GM19455 (cell line): ENCODE results near the gene ABAT.
"Not testable (repeated sequence)": the region's sequence is repeated elsewhere in the genome, so short reads cannot be mapped to it uniquely, and the experiment has no call there.

Experiments
- ATAC-seq: cut with Tn5 transposase; IDR thresholded peaks from one replicate; pipeline ENCODE4 v1.9.1; 2021; ENCODE audit not compliant: unreplicated experiment

The ABAT gene

DNA sequence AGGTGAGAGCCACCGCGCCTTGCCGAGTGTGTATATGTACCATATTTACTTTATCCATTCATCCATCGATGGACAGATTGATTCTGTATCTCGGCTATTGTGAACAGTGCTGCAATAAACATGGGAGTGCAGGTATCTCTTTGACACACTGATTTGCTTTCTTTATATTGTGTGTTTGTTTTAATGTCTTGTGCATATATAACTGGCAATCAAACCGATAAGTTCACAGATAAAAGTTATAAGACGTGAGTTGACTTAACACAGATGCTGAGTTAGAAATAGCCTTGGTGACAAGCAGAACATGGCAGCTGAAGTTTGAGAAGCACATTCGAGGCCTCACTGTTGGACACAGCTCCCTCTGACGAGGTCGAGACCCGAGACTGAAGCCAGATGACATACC, 99.8 kb downstream of the ABAT start:
- no peak for ATAC-seq

DNA sequence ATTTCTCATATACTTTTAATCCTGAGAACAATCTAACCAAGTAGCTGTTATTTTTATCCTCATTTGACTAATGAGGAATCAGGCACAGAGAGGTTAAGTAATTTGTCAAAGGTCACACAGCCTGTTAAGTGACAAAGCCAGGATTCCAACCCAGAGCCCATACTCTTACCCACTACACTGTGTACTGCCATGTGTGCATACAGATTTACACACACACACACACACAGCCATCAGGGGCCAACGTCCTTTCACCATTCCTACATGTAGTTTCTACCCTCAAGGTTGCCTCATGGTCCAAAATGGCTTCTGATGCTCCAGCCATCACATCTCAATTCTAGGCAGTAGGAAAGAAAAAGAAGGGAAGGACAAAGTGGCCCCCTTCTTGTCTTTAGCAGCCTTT, 100.9 kb downstream of the ABAT start:
- no peak for ATAC-seq

DNA sequence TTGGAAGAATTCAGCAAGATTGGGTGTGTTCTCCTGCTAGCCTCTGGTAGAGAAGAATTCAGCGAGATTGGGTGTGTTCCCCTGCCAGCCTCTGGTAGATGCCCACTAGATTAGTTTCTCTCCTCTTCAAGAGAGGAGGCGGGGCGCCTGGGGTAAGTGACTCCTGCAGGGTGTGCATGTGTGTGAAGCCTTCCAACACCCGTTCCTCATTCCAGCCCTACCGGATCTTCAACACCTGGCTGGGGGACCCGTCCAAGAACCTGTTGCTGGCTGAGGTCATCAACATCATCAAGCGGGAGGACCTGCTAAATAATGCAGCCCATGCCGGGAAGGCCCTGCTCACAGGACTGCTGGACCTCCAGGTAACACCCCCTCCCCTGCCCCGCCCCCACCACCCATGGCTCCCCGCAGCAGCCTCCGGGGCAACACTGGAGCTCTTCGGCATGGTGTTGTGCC, 101.7 kb downstream of the ABAT start:
- ATAC-seq, result no peak

DNA sequence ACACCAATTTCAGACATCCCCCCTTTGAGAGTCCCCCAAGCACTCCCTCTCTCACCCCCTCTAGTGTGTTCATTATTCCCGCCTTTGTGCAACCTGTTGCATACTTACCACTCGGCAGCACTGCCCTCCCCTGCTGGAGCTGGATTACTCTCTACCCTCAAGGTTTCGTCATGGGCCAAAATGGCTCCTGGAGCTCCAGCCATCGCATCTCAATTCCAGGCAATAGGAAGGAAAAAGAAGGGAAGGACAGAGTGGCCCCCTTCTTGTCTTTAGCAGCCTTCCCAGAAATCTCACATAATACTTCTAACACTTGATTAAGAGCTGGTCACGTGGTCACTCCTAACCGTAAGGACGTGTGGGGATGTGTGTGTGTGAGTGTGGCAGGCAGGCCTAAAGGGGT, 102.8 kb downstream of the ABAT start:
- ATAC-seq, result no peak

DNA sequence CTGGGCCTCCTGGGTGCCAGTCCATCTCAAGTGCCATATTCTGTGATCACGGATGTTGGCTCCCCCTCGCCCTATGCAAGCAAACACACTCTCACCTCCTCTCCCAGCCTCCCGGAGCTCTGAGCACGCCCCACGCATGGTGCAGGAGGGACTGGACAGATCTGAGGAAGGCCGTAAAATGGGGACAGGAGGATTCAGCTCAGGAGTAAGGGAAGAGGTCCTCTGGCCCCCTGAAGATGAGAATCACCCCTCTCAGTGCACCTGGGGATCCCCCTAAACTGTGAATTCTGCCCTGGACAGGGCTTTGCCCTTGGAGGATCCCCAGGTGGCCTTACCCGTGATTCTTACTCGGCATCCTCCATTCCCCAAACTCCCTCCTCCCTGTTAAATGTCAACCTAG, 107.4 kb downstream of the ABAT start:
- no peak for ATAC-seq

DNA sequence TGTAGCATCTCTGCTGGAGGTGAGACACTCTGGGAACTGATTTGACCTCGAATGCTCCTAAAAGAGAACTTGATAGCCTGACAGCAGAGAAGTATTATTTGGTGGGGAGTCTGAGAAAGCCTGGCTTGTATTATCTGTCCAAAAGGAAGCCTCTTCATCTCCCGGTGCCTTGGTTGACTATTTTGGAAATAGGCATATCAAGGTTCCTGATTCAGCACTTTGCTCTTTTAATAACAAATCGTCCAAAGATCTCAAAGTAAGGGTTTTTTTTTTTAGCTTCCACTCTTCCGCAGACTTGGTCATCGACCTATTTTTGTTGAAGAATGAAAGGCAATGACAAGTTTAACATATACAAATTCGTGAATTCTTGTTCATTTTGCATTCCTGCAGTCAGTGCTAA, 108.3 kb downstream of the ABAT start:
- no peak for ATAC-seq

DNA sequence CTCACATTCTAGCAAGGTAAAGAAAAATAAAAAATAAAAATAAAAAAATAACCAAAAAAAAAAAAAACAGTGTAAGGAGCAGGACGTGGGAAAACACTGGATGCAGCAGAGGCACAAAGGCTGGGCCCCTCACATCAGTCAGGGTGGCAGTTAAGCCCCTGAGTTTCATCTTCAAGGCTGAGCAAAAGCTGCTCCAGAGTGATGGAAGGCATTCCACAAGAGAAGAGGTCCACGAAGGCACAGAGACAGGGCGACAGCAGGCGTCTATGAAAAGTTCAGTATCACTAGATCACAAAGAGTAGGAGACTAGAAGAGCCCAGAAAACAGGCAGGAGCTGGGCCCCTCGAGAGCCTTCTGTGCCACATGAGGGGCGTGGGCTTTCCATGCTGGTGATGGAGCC, 111.0 kb downstream of the ABAT start:
- no peak for ATAC-seq

DNA sequence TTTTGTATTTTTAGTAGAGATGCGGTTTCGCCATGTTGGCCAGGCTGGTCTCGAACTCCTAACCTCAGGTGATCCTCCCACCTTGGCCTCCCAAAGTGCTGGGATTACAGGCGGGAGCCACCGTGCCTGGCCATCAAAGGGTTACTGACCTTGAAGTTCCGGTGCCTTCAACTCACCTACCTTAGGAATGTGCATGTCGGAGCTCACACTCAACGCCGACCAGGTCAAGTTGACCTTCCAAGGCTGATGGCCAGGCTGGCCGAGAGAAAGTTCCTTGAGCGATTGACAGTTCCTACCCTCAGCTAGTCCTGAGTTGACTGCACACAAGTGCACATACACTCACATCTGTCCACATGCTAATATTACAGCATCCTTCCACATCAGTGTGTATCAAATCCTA, 111.9 kb downstream of the ABAT start:
- not testable (repeated sequence) for ATAC-seq

DNA sequence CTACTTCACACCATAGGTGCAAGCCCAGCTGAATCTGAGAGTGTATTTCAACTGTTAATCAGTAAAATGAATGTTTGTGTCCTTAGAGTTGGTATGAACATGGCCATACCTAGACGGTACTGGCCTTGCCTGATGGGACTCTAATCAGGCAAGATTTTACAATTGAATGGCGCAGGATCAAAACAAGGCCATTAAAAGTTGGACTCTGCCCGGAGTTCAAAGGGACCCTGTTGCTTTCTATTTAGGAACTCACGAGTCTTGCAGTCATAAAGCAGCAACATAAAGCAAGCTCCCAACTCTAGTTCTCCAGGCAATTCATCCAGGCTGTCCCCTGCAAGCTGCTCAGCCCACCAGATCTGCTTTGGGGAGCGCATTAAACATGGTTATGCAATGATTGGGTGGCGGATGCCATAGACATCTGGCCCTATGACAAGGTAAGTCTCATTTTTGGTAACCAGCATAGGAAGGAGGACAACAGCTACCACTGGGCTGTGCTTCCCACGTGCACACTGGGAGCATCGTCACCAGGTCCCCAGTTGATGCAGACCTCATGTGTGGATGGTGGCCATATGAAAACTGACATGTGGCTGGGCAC, 114.3 kb downstream of the ABAT start:
- no peak for ATAC-seq

DNA sequence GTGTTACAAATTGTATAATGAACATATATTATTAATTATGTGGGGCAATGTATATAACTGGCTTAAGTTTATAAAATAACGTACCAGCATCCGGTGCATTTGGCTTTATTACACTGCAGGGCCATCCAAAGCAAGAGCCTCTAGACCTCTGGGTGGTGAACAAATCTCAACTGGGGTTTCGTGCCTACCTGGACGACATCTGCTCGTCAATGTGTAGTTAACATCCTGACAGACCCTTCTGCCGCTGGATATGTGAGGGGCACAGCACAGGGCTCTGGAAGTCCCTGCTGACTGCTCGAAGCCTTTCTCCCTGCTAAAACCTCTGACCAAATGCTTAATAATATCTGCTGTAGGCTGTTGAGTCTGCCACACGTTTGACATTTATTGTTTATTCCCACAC, 120.7 kb downstream of the ABAT start:
- ATAC-seq, result no peak

DNA sequence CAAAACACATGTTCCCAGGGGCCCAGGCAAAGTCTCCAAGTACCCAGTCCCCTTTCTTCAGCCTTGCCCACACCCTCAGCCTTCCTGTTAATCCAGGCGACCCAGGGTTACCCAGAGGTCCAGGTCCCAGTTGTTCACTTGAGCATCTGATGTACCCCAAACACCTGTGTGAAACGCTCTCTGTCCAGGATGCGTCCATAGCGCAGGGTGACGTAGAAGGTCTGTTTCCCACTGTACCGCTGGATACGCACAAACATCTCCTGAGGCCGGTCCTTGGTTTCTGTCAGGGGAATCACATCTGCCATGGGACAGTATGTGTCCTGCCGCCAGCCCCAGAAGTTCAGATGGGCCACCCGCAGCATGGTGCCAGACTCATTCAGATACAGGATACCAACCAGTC, 121.4 kb downstream of the ABAT start:
- no peak for ATAC-seq

DNA sequence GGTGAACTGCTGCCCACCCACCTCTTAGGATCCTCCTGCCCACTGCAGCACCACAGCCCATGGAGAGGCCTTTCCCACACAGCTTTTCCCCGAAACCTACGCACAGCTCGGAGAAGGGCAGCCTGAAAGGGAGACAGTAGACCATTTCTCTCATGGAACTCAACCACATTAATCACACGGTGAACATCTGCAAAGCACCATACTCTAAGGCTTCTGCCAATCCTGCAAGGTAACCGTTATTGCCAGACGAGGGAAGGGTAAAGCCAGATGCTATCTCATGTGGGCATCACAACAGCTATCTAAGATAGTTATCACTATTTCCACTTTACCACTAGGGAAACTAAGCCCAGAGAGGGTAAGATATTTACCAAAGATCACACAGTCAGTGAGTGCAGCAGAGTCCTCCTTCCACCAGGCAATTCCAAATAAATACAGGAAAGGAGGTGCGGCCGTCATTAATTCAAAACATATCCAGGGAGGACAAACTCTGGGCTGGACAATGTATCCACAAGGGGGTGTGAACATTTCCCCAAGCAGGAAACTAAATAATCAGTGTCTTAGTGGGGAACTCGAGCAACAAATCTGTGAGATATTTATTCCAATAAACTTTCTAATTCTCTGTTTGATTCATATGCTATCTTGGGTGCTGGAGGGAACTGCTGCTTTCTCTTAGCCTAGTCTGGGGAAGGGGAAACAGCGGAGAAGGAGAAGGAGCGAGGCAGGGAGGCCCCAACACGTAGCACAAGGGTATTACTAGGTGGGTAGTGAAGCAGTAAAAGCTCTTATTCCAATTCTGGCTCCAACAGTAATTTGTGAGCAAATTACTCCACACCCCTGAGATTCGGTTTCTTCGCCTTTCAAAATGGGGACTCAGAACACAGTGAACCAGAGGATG, 122.3 kb downstream of the ABAT start:
- ATAC-seq, result peak; percentile 3

DNA sequence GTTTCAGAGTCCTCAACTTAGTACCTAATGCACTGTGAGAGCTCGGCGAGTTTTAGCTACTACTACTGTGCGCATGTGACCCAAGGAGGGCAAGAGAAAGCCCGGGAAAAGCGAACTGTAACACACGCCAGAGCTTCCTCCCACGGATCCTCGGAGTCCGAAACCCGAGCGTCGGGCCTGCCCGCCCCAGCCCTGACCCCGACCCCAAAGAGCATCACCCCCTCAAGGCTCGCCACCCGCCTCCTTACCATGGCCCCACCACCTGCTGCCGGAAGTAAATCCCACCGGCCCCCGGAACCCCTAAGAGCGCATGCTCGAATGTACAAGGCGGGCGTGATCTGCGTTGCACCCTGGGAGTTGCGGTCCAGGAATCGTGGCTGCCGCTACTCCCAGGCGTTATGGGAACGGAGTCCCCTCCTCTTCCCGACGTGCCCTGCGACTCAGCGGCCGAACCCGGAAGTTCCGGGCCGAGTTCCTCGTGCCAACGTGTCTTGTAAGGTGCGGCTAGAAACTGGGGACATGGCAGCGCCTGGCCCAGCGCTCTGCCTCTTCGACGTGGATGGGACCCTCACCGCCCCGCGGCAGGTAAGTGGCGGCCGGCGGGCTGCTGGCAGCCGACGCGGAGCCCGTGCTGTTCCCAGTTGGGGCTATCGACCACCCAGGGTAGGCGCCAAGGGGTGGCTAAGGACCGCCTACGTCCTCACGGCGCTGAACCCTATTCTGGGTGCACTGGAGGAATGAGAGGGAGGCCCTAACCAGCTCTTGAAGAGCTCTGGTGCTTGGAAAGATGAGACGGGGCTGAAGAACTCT, 123.2 kb downstream of the ABAT start, which contains the start of the genes PMM2 and TMEM186:
Gene PMM2 (plus strand): TSS at position 476 of the 810 bp plus-strand sequence. CDS start 44 bp downstream, at position 520.
Gene TMEM186 (minus strand): TSS at position 276 of the 810 bp plus-strand sequence. CDS start 25 bp downstream, at position 251.
- ATAC-seq, result peak; percentile 88

DNA sequence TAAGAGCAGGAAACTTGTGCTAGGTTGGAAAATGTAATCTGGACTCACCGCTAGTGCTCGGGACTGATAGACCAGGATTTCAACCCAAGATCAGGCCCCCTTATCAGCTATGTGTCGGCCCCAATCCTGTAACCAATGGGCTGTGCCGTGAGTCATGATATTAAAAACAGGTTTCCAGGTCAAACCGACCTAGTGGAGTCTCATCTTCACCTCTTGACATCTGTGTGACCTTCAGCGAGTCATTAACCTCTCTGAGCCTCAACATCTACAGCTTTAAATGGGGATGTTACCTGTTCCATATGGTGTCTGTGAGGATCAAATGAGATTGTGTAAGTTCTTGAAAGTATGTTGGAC, 123.7 kb downstream of the ABAT start:
- ATAC-seq, result peak; percentile 5

DNA sequence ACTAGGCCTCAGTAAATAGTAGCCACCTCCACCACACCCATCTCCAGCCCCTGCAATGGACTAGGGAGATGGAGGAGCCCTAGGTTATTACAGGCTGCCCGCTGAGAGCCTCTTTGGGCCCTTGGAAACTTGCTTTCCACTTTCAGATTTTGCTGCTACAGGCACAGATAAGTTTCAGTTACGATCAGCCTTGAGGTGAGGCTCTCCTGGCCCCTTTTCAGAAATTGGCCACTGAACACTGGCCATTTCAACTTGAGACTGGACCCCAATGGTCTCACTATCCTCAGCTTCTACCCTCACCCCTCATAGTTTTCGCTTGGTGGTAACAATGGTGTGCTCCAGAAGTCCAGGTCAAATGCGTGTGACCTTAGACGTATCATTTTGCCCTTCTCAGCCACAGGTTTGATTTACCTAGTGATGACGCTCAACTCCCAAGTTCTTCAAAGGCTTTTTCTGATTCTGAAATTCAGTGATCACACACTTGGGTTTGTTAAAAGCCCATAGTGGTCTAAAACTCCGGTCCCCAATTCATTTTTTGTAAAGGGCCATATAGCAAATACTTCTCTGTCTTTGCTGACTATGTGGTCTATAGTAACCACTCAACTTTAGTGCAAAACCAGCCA, 124.2 kb downstream of the ABAT start:
- ATAC-seq, result no peak

DNA sequence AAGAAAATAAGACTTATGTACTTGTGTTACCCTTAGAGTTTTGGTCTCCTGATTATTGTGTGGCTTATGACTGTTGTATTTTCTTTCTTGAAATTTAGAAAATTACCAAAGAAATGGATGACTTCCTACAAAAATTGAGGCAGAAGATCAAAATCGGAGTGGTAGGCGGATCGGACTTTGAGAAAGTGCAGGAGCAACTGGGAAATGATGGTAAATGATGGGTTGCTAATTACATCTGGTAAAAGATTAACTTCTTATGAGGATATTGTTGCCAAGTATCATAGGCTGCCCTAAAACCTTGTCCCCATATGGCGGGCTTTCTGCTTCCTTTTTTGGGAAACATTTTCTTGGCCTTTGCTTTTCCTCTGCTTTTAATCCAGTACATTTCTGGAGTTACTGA, 127.3 kb downstream of the ABAT start:
- ATAC-seq, result no peak

DNA sequence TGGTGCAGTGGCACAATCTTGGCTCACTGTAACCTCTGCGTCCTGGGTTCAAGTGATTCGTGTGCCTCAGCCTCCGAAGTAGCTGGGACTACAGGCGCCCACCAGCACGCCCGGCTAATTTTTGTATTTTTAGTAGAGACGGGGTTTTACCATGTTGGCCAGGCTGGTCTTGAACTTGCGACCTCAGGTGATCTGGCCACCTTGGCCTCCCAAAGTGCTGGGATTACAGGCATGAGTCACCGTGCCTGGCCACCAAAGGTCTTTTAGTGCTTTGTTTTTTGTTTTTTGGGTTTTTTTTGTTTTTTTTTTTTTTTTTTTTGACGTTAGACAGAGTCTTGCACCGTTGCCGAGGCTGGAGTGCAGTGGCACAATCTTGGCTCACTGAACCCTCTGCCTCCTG, 129.3 kb downstream of the ABAT start:
- ATAC-seq, result not testable (repeated sequence)

DNA sequence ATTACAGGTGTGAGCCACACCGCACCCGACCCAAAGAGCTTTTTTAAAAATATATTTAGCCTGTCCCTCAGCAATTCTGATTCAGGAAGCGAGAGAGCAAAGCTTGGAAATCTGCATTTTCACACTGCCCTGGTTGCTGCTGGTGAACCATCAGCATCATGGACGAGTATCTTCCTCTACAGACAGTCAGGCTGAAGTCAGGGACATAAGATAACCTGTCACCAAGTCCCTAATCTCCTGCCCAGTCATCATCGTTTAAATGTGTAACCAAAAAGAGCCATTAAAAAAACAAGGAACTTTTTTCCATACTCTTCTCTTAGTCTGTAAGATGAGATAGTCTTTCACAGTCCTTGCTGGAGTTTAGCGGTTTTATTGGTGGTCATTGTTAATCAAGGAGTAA, 129.9 kb downstream of the ABAT start:
- no peak for ATAC-seq

DNA sequence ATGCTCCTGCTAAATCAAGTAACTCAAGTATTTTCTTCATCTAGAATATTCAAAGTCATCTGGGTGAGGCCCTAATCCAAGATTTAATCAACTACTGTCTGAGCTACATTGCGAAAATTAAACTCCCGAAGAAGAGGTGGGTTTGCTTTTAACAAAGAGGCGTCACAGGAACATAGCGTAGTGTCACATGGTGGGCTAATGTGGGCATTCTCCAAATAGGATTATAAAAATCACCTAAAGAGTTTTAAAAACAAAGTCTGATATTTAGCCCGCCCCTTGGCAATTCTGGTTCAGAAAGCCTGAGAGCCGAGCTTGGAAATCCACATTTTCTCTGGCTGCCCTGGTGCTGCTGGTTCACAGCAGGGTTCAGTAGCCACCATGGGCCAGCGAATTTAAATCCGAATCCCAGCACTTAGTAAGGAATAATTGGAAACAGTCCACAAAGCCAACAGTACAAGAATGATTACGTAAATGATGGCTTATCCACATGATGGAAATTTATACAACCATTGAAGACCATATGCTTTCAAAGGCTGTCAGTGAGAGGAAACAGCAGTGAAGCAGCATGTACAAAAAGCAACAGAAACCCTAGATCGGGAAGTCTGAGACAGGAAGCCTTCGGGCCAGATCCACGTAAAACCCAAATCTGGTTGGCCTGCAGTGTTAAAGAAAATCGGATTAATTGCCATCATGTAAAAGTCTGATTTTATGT, 132.0 kb downstream of the ABAT start:
- ATAC-seq, result no peak

DNA sequence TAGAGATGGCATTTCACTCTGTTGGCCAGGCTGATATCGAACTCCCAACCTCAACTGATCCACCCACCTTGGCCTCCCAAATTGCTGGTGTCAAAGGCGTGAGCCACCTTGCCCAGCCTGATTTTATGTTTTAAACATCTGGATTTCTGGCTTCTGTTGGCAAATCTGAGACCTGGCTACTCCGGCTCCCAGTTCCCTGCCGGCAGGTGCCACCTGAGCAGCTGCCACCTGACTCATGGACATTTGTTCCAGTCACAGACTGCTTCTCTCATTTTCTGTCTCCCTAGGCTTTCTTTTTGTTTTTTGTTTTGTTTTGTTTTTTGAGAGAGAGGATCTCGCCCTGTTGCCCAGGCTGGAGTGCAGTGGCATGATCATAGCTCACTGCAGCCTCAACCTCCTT, 132.8 kb downstream of the ABAT start:
- no peak for ATAC-seq
